GM12878 (cell line): ENCODE results near the gene AKTIP. TPM values are rescaled to one million over a fixed set of nuclear protein-coding genes. Genes with fewer than 3 reads are reported as not detected.

Experiments
- ATAC-seq: fragments of 200-7000 bp; cut with Tn5 transposase; 3 replicates; pipeline ENCODE4 v1.9.1; 2020; ENCODE audit warnings: mild to moderate bottlenecking, moderate library complexity
- BruUV-seq: library from RNA; stranded (reverse); fragments of 400-500 nt; replicated peaks from 2 replicates; lab custom pipeline; 2021; lab: Mats Ljungman, UMichigan
- CTCF ChIA-PET: fragments of 300-600 bp; sonication (Branson Sonifier 250); formaldehyde crosslinking; extraction: SDS; loops from one replicate; lab custom pipeline; 2021; ENCODE audit warnings: inconsistent platforms; lab: Yijun Ruan, JAX
- POLR2A ChIA-PET: fragments of 350-600 bp; formaldehyde crosslinking; extraction: SDS; loops from one replicate; lab custom pipeline; 2021; ENCODE audit warnings: inconsistent platforms; lab: Charles Lee
- RAD21 ChIA-PET: fragments of 300-600 bp; sonication (Branson Sonifier 250); formaldehyde crosslinking; loops from one replicate; lab custom pipeline; 2023; ENCODE audit warnings: antibody characterized with exemption; ENCODE audit not compliant: unreplicated experiment; lab: Charles Lee
- SMC1A ChIA-PET: fragments of 300-600 bp; sonication (Branson Sonifier 250); formaldehyde crosslinking; loops from one replicate; lab custom pipeline; 2023; ENCODE audit not compliant: unreplicated experiment, uncharacterized antibody; lab: Charles Lee
- DNase-seq: peaks from one replicate; pipeline ENCODE4 v3.0.0-alpha.2; 2011; ENCODE audit warnings: low read depth, low spot score
- FAIRE-seq: peaks from 3 replicates; lab custom pipeline; 2011; peaks lifted over from hg19 to GRCh38; lab: Jason Lieb, UNC
- H2AFZ ChIP-seq: 2 replicates; pipeline ENCODE4 v1.6.0; 2011; ENCODE audit warnings: low read depth, low read length, control low read depth; ENCODE audit not compliant: control insufficient read depth
- H3K27ac ChIP-seq: 2 replicates; pipeline ENCODE4 v1.5.1; 2011; ENCODE audit warnings: control low read depth; ENCODE audit not compliant: control insufficient read depth, insufficient read depth
- H3K27me3 ChIP-seq, 2 experiments: replicated peaks in 1 of 2; 2 replicates each; pipeline versions ENCODE4 v1.6.0 to v1.6.1; 2011; ENCODE audit warnings: low read length in 1 of 2; ENCODE audit not compliant: control insufficient read depth in 2 of 2, insufficient read depth in 2 of 2
- H3K36me3 ChIP-seq, 2 experiments: 2 replicates each; pipeline ENCODE4 v1.5.1; 2011; ENCODE audit warnings: low read length in 1 of 2; ENCODE audit not compliant: control insufficient read depth in 2 of 2, insufficient read depth in 2 of 2
- H3K4me1 ChIP-seq: 2 replicates; pipeline ENCODE4 v1.6.1; 2011; ENCODE audit warnings: mild to moderate bottlenecking, low read length, moderate library complexity, mixed read lengths; ENCODE audit not compliant: control insufficient read depth, insufficient read depth
- H3K4me2 ChIP-seq: 2 replicates; pipeline ENCODE4 v1.6.0; 2011; ENCODE audit warnings: control low read depth; ENCODE audit not compliant: control insufficient read depth, insufficient read depth
- H3K4me3 ChIP-seq: fragments of 200-600 bp; sonication (generic); 2 replicates; pipeline ENCODE4 v1.5.1; 2016
- H3K79me2 ChIP-seq: 2 replicates; pipeline ENCODE4 v1.6.0; 2011; ENCODE audit warnings: low read length; ENCODE audit not compliant: control insufficient read depth, insufficient read depth
- H3K9ac ChIP-seq: 2 replicates; pipeline ENCODE4 v1.8.0; 2011; ENCODE audit warnings: low read length, control low read depth, mixed read lengths; ENCODE audit not compliant: control insufficient read depth, insufficient read depth
- H3K9me3 ChIP-seq: replicated peaks from 3 replicates; pipeline ENCODE4 v1.5.1; 2011; ENCODE audit warnings: mild to moderate bottlenecking, low read length; ENCODE audit not compliant: control insufficient read depth, insufficient read depth
- H4K20me1 ChIP-seq: 2 replicates; pipeline ENCODE4 v1.6.0; 2011; ENCODE audit not compliant: control insufficient read depth, insufficient read depth
- CHD4 ChIP-seq: fragments of 200-600 bp; sonication (generic); IDR thresholded peaks from 2 replicates; pipeline ENCODE4 v1.6.1; 2016; ENCODE audit warnings: mild to moderate bottlenecking
- CTCF ChIP-seq, 3 experiments: IDR thresholded peaks in 2 of 3; conservative IDR thresholded peaks in 1 of 3; 2 replicates each; pipeline ENCODE4 v1.5.1; 2011; ENCODE audit warnings: low read depth in 3 of 3, low read length in 3 of 3, mild to moderate bottlenecking in 3 of 3, control low read depth in 2 of 3, moderate library complexity in 2 of 3, inconsistent platforms in 1 of 3, mixed read lengths in 1 of 3; ENCODE audit not compliant: control insufficient read depth in 2 of 3, insufficient read depth in 1 of 3; ENCODE audit errors: extremely low read depth in 1 of 3
- EED ChIP-seq: sonication (generic); IDR thresholded peaks from 2 replicates; pipeline ENCODE4 v1.6.1; 2016; ENCODE audit warnings: antibody characterized with exemption, low read depth
- HSF1 ChIP-seq: fragments of 150-350 bp; IDR thresholded peaks from 2 replicates; pipeline ENCODE4 v1.6.1; 2014; ENCODE audit warnings: mild to moderate bottlenecking, low read depth, low read length
- IKZF1 ChIP-seq: fragments of 450-650 bp; conservative IDR thresholded peaks from 2 replicates; pipeline ENCODE4 v1.6.1; 2017; ENCODE audit warnings: antibody characterized with exemption, mild to moderate bottlenecking
- MAX ChIP-seq: IDR thresholded peaks from 2 replicates; pipeline ENCODE4 v1.6.1; 2012; ENCODE audit warnings: low read depth, low read length, improper control_type of control experiment
- SKIL ChIP-seq: fragments of 450-650 bp; IDR thresholded peaks from 2 replicates; pipeline ENCODE4 v1.6.1; 2017; ENCODE audit warnings: mild to moderate bottlenecking, low read depth, inconsistent platforms; ENCODE audit not compliant: poor library complexity, severe bottlenecking
- YBX1 ChIP-seq: fragments of 450-650 bp; IDR thresholded peaks from 2 replicates; pipeline ENCODE4 v1.6.1; 2016; ENCODE audit warnings: antibody characterized with exemption
- ZBED1 ChIP-seq: IDR thresholded peaks from 2 replicates; pipeline ENCODE4 v1.6.1; 2016; ENCODE audit warnings: borderline replicate concordance
- WGBS: methylation state at CpG from one replicate; pipeline ENCODE4 v1.1.6; 2016; ENCODE audit warnings: low lambda C conversion rate; ENCODE audit not compliant: insufficient replicate concordance, insufficient coverage; ENCODE audit errors: missing lambda C conversion rate; 5-methylcytosine and 5-hydroxymethylcytosine counted together
- in situ Hi-C: fragments of 300-500 bp; cut with MboI; formaldehyde crosslinking; loops from 9 replicates; pipeline ENCODE4 v1.14.3; 2018; ENCODE audit warnings: mixed read lengths
- intact Hi-C: fragments of 100-400 bp; cut with micrococcal nuclease; formaldehyde crosslinking; loops from one replicate; pipeline ENCODE4 v1.14.2; 2022; ENCODE audit not compliant: unreplicated experiment
- polyA plus RNA-seq, 11 experiments: library from polyadenylated mRNA; depleted of rRNA in 4 of 11; unstranded in 6 of 11; stranded (reverse) in 5 of 11; fragments of >200 nt; fragmentation: Nextera tagmentation in 4 of 11; fragmentation: Illumina TruSeq in 1 of 11; extraction: Ambion mirVana in 4 of 11; extraction: Trizol in 1 of 11; gene quantifications; 1 replicate in 1 of 11; 2 replicates in 10 of 11; pipeline versions ENCODE4 v1.2.1 to v1.2.3, GENCODE V29; 2011 to 2016; ENCODE audit warnings: inconsistent platforms in 2 of 11, missing spikeins in 2 of 11, low read depth in 1 of 11
- total RNA-seq, 4 experiments: library from RNA; depleted of rRNA in 3 of 4; stranded (reverse); fragments of >200 nt in 3 of 4; fragmentation: Illumina TruSeq in 1 of 4; extraction: Trizol in 1 of 4; gene quantifications; 2 replicates each; pipeline versions ENCODE4 v1.2.1 to v1.2.3, GENCODE V29; 2013 to 2021

The AKTIP gene
- total and polyA plus RNA-seq, 10 of the 15 experiments (the other 5 are each of a cell fraction or from before 2014, with no cell fraction given): 11.4 to 22.9 (median 13.6) TPM

- no peak for TF ChIP-seq HSF1
Observed at GRCh38 chr16:53504665-53505064, 1.7 kb upstream of the AKTIP start (continued).

GRCh38 chr16:53503991-53504663, 1.1 kb upstream of the AKTIP start:
- DNase-seq (no peak), ATAC-seq (peak; percentile 6)
- TF ChIP-seq ZBED1 (no peak), YBX1 (no peak), EED (peak; percentile 4; the same call in 1 of the 2 replicates), MAX (no peak), SKIL (peak; percentile 47), CHD4 (no peak), CTCF (IDR thresholded peaks at IDR 0.05 in 2 of 3, conservative IDR thresholded peaks at IDR 0.05 in 1 of 3; ENCODE audit: control insufficient read depth in 2 of 3, extremely low read depth in 1 of 3, insufficient read depth in 1 of 3, low read depth in 3 of 3, low read length in 3 of 3) (peak in 1 of 3 experiments; percentile 20; a peak in 1 of 6 replicates), IKZF1 (0 out of 2 replicates have a peak, but pooled peaks have one; percentile 10)
- TF ChIP-seq, all 136 proteins: peak for 4
- under 1% methylated on average over 14 of the region's 15 CpGs for WGBS
- ChIA-PET CTCF (interaction anchor here (0.6 to 1.6 kb wide), 8 partner anchors 9 to 339 kb away, joined by 3 to 6 read pairs (median 3); no protein-coding TSS in a partner anchor), POLR2A (interaction anchor here (0.6 to 2.2 kb wide), 15 partner anchors 14 to 563 kb away, joined by 3 to 13 read pairs (median 4); partner anchors contain the start of gene RBL2), SMC1A (interaction anchor here (0.8 to 1.6 kb wide), 15 partner anchors 9 to 446 kb away, joined by 3 to 8 read pairs (median 3); no protein-coding TSS in a partner anchor), RAD21 (interaction anchor here (1.0 to 3.0 kb wide), 8 partner anchors 15 to 449 kb away, joined by 3 to 20 read pairs (median 5); partner anchors contain the start of genes CHD9, FTO, RBL2 and RPGRIP1L)
- BruUV-seq: TSS peak; percentile 94
- Histone ChIP-seq H3K9ac (peak overlapping the region; percentile 70), H3K4me1 (peaks cover 12% of the 10 kb centered on the region), H3K27me3 (no peaks in the 10 kb centered on the region), H3K4me3 (peak overlapping the region; percentile 94), H4K20me1 (no peaks in the 10 kb centered on the region), H3K9me3 (no peaks in the 10 kb centered on the region), H3K4me2 (peak overlapping the region; percentile 88), H3K27ac (peak overlapping the region; percentile 87), H3K36me3 (no peaks in the 10 kb centered on the region), H2AFZ (peak overlapping the region; percentile 22), H3K79me2 (peaks cover 7% of the 10 kb centered on the region)
- intact Hi-C loops (loop anchor here (5.0 to 10.0 kb wide), 4 partner anchors 47 to 442 kb away; no protein-coding TSS in a partner anchor), in situ Hi-C loops (no loop called here)
- no peak for FAIRE-seq
